MM.1S (cell line): ENCODE data around the gene NDUFS8.

Source experiments
- DNase-seq: peaks from one replicate; pipeline ENCODE4 v3.0.0-alpha.2; 2015
- H2AFZ ChIP-seq: fragments of 300-600 bp; sonication (generic); 2 replicates; pipeline ENCODE4 v1.6.0; 2016; ENCODE audit warnings: antibody characterized with exemption, low read length
- H3F3A ChIP-seq: fragments of 300-600 bp; sonication (generic); 2 replicates; pipeline ENCODE4 v1.6.1; 2016; ENCODE audit warnings: mild to moderate bottlenecking, antibody characterized with exemption, low read length, moderate library complexity, mixed read lengths; ENCODE audit not compliant: insufficient read depth
- H3K27ac ChIP-seq: fragments of 300-600 bp; sonication (generic); 2 replicates; pipeline ENCODE4 v1.5.1; 2016; ENCODE audit warnings: mild to moderate bottlenecking, low read length
- H3K27me3 ChIP-seq: fragments of 300-600 bp; sonication (generic); replicated peaks from 2 replicates; pipeline ENCODE4 v1.6.0; 2016; ENCODE audit warnings: low read length; ENCODE audit not compliant: insufficient read depth
- H3K36me3 ChIP-seq: fragments of 300-600 bp; sonication (generic); replicated peaks from 2 replicates; pipeline ENCODE4 v1.6.1; 2016; ENCODE audit warnings: mild to moderate bottlenecking, low read length, mixed read lengths; ENCODE audit not compliant: insufficient read depth
- H3K4me1 ChIP-seq: fragments of 300-600 bp; sonication (generic); 2 replicates; pipeline ENCODE4 v1.6.1; 2016; ENCODE audit warnings: low read length, mixed read lengths
- H3K4me2 ChIP-seq: fragments of 300-600 bp; sonication (generic); 2 replicates; pipeline ENCODE4 v1.6.0; 2016; ENCODE audit warnings: low read depth, low read length
- H3K4me3 ChIP-seq: fragments of 300-600 bp; sonication (generic); 2 replicates; pipeline ENCODE4 v1.5.1; 2016; ENCODE audit warnings: low read length, mixed read lengths
- H3K79me2 ChIP-seq: fragments of 300-600 bp; sonication (generic); 2 replicates; pipeline ENCODE4 v1.6.1; 2016; ENCODE audit warnings: mixed run types, low read length, mixed read lengths
- H3K9ac ChIP-seq: fragments of 300-600 bp; sonication (generic); 2 replicates; pipeline ENCODE4 v1.6.1; 2016; ENCODE audit warnings: low read length, mixed read lengths
- H3K9me2 ChIP-seq: fragments of 300-600 bp; sonication (generic); replicated peaks from 2 replicates; pipeline ENCODE4 v1.6.1; 2016; ENCODE audit warnings: mild to moderate bottlenecking, low read length, mixed read lengths; ENCODE audit not compliant: insufficient read depth
- H3K9me3 ChIP-seq: fragments of 300-600 bp; sonication (generic); replicated peaks from 2 replicates; pipeline ENCODE4 v1.6.1; 2016; ENCODE audit warnings: mild to moderate bottlenecking, low read length, mixed read lengths; ENCODE audit not compliant: insufficient read depth
- H4K20me1 ChIP-seq: fragments of 300-600 bp; sonication (generic); 2 replicates; pipeline ENCODE4 v1.6.1; 2016; ENCODE audit warnings: mild to moderate bottlenecking, low read length, moderate library complexity, mixed read lengths; ENCODE audit not compliant: insufficient read depth
- CTCF ChIP-seq: fragments of 300-600 bp; sonication (generic); IDR thresholded peaks from 2 replicates; pipeline ENCODE4 v1.5.1; 2016; ENCODE audit warnings: antibody characterized with exemption, low read length, mixed read lengths
- EZH2 ChIP-seq: fragments of 300-600 bp; sonication (generic); optimal IDR thresholded peaks from 2 replicates; pipeline ENCODE3; 2017; ENCODE audit warnings: low read depth, mild to moderate bottlenecking, antibody characterized with exemption, low read length, mixed read lengths
- EZH2phosphoT487 ChIP-seq: fragments of 300-600 bp; sonication (generic); IDR thresholded peaks from 2 replicates; pipeline ENCODE4 v1.6.1; 2018; ENCODE audit warnings: antibody characterized with exemption, low read length

Gene NDUFS8

GRCh38 chr11:68039526-68040086 is 9.1 kb downstream of the NDUFS8 start:
- H4K20me1 ChIP-seq: peaks cover 5% of the 10 kb centered on the region; the same call in 1 of the 2 replicates
- DNase-seq: peak; percentile 16
- H3F3A ChIP-seq: peaks cover 27% of the 10 kb centered on the region
- no peaks in the 10 kb centered on the region for H3K27me3 ChIP-seq
- peaks cover 16% of the 10 kb centered on the region for H3K4me1 ChIP-seq
- H3K9me3 ChIP-seq: no peaks in the 10 kb centered on the region
- H3K9ac ChIP-seq: peak overlapping the region; percentile 84
- H3K79me2 ChIP-seq: peaks cover 61% of the 10 kb centered on the region
- TF ChIP-seq EZH2phosphoT487 (no peak), EZH2 (no peak), CTCF (no peak)
- peak overlapping the region; percentile 89 for H3K4me3 ChIP-seq
- peak overlapping the region; percentile 76; the same call in 1 of the 2 replicates for H3K27ac ChIP-seq
- H3K9me2 ChIP-seq: no peaks in the 10 kb centered on the region
- peak overlapping the region; percentile 42 for H2AFZ ChIP-seq
- H3K4me2 ChIP-seq: peak overlapping the region; percentile 95
- H3K36me3 ChIP-seq: no peaks in the 10 kb centered on the region; the same call in 1 of the 2 replicates

GRCh38 chr11:68040101-68040956 is 9.8 kb downstream of the NDUFS8 start:
- Histone ChIP-seq H3K4me3 (peak overlapping the region; percentile 89), H3K9me2 (no peaks in the 10 kb centered on the region), H3K79me2 (peaks cover 69% of the 10 kb centered on the region), H2AFZ (peak overlapping the region; percentile 42), H3K27me3 (no peaks in the 10 kb centered on the region), H3K4me2 (peak overlapping the region; percentile 95), H3K4me1 (peaks cover 16% of the 10 kb centered on the region), H3K9ac (peak overlapping the region; percentile 84), H3K27ac (peak overlapping the region; percentile 76), H3K9me3 (no peaks in the 10 kb centered on the region), H3F3A (peaks cover 27% of the 10 kb centered on the region), H4K20me1 (peaks cover 5% of the 10 kb centered on the region; the same call in 1 of the 2 replicates), H3K36me3 (no peaks in the 10 kb centered on the region; the same call in 1 of the 2 replicates)
- DNase-seq: peak; percentile 85
- no peak for TF ChIP-seq EZH2phosphoT487
- no peak for TF ChIP-seq EZH2
- TF ChIP-seq CTCF: no peak

- peaks cover 5% of the 10 kb centered on the region; the same call in 1 of the 2 replicates for H4K20me1 ChIP-seq
- no peaks in the 10 kb centered on the region for H3K27me3 ChIP-seq
- peak overlapping the region; percentile 95 for H3K4me2 ChIP-seq
- no peak for TF ChIP-seq EZH2
- TF ChIP-seq CTCF: no peak
- no peak for TF ChIP-seq EZH2phosphoT487
- H3K9me2 ChIP-seq: no peaks in the 10 kb centered on the region
- peak overlapping the region; percentile 89 for H3K4me3 ChIP-seq
- H3K27ac ChIP-seq: peak overlapping the region; percentile 76; the same call in 1 of the 2 replicates
- peak overlapping the region; percentile 84 for H3K9ac ChIP-seq
- H2AFZ ChIP-seq: no peak overlapping the region
- H3K9me3 ChIP-seq: no peaks in the 10 kb centered on the region
- H3K36me3 ChIP-seq: no peaks in the 10 kb centered on the region; the same call in 1 of the 2 replicates
- DNase-seq: no peak
- H3K4me1 ChIP-seq: peaks cover 16% of the 10 kb centered on the region
- peaks cover 27% of the 10 kb centered on the region; the same call in 1 of the 2 replicates for H3F3A ChIP-seq
- peaks cover 69% of the 10 kb centered on the region for H3K79me2 ChIP-seq
Observed at GRCh38 chr11:68040957-68041591, 10.6 kb downstream of the NDUFS8 start.
